Stimulated activated CD8-positive, alpha-beta memory T cell treated with anti-CD3 and anti-CD28 coated beads, Interleukin-15, amount 100 ng/mL, for 48 hours (primary cell): Measurements from ENCODE around the gene PDE3B.
"Not testable (repeated sequence)": the region's sequence is repeated elsewhere in the genome, so short reads cannot be mapped to it uniquely, and the experiment has no call there.

Experiments used
- DNase-seq, 2 donors: peaks; one replicate each; pipeline ENCODE4 v3.0.0-alpha.2; 2020; ENCODE audit warnings: low read depth in 2 of 2

The PDE3B gene

DNA sequence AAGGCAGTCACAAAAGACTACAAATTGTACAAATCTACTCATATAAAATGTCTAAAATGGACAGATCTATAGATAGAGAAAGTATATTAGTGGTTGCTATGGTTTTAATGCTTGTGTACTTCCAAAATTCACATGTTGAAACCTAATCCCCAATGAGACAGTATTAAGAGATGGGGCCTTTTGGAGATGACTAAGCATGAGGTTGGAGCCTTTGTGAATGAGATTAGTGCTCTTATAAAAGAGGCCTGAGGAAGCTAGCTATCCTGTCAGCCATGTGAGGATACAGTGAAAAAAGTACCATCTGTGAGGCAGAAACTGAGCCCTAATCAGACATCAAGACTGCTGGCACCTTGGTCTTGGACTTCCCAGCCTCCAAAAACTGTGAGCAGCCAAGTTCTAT is 165.9 kb downstream of the PDE3B start:
- DNase-seq: no peak

DNA sequence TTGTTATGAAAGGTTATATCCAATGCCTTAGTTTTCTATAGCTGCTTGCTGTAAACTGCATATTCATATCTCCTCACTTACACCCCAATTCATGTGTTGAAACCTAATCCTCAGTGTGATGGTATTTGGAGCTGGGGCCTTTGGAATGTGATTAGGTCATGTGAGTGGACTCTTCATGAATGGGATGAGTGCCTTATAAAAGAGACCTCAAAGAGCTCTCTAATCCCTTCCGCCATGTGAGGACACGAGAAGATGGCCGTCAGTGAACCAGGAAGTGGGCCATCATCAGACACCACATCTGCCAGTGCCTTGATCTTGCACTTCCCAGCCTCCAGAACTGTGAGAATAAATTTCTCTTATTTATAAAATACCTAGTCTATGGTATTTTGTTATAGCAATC is 169.2 kb downstream of the PDE3B start:
- DNase-seq: no peak

DNA sequence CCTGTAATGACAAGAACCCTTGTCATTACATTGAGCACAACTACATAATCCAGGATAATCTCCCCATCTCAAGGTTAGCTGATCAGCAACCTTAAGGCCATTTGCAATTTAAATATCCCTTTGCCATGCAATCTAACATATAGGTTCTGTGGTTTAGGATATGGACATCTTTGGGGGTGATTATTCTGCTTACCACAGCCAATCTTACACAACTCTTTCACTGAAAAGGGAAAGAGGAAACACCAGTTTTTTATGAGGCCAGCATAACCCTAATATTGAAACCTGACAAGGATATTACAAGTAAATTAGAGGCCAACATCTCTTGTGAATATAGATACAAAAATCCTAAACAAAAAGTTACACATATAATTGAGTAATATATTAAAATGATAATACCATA is 169.9 kb downstream of the PDE3B start:
- no peak for DNase-seq

DNA sequence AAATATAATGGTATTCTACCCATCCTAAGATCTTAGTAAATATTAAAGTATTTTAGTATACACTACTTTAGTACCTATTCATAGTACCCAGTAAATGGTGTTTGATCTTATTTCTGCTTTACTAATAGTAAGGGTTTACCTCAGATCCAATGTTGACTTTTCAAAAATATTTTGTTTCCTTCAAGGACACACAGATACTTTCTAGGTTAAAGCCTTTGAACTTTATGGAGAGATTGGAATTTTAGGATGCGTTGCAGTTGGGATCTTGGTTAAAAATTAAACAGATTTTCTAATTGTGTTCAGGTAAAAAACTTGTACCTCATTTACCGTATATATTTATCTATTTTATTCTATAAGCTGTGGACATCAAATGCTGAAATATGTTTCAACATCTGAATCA is 175.2 kb downstream of the PDE3B start:
- no peak for DNase-seq

DNA sequence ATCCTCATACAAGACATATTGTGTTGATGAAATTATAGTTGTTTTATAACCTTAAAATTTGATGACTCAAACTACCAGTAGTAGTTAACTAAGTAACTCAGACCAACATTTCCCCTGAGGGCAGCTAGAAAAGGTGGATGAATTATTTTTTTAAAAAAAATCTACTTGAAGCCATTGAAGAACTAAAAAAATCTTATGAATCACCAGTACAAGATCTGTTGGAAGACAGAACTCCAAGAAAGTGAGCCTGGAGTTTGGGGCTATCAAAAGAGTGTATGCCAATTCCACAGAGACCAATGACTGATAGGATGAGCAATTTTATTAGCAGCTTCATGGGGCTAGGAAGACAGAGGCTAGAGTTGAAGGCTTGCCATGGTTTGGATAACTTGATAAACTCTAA is 176.0 kb downstream of the PDE3B start:
- DNase-seq: no peak

DNA sequence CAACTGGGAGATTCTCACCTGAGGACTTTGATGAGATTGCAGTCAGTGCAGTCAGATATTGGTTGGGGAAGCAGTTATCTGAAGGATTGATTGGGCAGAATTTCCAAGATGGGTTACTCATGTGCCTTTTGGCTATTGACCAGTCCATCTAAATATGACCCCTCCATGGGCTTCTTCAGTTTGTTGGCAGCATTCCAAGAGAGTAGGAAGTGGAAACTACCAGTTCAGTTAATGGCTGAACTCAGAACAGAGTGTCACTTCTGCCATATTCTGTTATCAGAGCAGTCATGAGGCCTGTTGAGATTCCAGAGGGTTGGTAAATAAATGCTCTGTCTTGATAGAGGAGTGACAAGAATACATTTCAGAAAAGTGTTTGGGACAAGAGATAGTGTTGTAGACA is 177.4 kb downstream of the PDE3B start:
- DNase-seq: no peak

DNA sequence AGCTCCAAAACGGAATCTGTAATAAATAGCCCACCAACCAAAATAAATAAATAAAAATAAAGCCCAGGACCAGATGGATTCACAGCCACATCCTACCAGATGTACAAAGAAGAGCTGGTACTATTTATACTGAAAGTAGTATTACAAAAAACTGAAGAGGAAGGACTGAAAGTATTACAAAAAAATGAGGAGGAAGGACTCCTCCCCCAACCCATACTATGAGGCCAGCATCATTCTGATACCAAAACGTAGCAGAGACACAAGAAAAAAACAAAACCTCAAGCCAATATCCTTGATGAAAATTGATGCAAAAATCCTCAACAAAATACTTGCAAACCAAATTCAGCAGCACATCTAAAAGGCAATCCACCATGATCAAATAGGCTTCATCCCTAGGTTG is 183.0 kb downstream of the PDE3B start:
- DNase-seq: no peak

DNA sequence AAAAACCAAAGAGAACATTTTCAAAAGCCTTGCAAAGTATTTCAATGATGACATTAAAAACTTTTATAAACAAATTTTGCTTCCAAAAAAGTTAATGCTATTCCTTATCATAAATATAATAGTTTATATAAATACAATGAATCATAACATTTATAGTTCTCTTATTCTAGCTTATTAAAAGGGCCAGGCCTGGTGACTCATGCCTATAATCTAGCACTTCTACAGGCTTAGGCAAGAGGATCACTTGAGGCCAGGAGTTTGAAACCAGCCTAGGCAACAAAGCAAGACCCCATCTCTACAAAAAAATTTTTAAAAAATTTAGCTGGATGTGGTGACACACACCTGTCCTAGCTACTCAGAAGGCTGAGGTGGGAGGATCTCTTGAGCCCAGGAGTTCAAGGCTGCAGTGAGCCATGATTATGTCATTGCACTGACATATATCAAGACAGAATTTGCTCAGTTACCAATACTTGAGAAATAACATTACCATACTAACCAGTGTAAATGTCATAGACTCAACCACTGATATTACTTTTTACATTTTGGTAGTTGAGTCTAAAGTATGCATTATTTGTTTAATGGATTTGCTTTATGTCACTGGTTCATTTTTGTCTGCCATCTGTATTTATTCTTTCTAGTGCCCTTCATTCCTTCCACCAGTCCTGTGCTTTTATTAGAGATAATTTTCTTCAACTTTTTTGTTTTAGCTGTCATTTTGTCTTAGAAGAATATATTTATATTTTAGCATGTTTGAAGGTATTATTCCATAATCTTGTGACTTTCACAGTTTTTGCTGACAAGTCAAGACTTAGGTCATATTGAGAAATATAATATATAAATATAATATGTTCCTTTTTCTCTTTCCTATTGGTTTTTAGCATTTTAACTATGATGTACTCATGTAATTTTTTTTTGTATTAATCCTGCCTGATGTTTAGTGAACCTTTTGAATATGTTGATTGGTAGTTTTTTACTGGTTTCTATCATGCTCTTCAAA is 192.2 kb downstream of the PDE3B start:
- no peak for DNase-seq

DNA sequence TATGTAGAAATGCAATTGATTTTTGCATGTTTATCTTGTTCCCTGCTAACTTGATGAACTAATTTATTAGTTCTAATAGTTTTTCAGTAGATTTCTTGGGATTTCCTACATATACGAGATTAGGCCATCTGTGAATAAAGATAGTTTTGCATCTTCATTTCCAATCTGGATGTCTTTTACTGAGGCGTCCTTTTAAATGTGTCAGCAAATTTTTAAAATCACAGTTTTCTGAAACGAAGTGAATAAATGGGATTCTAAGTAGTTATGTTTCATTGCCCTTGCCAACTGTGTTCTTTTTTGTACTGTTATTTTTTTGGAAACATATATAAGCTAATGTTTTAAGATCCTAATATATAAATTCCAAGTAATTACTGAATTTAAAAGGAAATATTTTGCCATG is 198.4 kb downstream of the PDE3B start:
- no peak for DNase-seq

DNA sequence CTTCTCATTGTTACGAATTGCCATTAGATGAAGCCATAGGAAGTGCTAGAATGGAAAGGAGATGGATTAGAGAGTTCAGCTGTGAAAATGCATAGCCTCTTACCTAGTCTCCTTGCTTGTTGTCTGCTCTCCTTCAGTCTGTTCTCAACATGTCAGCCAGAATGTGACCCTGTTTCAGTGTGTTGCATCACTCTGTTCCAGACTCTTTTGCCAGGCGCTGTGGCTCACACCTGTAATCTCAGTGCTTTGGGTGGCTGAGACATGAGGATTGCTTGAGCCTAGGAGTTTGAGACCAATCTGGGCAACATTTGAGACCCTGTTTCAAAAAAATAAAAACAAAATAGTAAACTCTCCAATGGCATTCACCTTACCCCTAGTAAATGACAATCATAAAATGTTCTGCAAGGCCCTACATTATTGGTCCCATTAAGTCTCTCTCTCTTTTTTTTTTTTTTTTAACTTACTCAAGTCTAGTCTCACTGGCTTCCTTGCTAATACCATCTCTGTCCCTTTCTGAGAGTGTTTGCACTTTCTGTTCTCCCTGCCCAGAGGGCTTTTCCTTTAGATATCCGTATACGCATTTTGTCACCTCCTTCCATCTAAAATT is 209.1 kb downstream of the PDE3B start:
- no peak for DNase-seq

DNA sequence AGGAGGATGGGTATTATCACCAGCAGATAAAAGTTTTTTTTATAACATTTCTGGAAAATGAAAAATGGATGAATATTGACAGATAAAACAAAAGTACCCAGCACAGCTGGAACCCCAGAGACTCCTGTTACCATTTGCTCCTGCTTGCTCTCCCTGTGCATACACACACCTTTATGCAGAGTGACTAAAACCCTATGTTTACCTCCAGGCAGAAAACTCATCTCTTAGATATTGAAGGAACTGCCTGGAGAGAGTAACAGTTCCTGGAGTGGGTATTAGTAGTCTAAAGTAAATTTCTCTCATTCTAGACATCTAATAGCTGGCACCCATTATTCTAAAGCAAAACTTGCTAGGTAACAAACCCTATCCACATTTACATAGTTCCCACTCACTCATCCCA is 210.5 kb downstream of the PDE3B start:
- DNase-seq: no peak

DNA sequence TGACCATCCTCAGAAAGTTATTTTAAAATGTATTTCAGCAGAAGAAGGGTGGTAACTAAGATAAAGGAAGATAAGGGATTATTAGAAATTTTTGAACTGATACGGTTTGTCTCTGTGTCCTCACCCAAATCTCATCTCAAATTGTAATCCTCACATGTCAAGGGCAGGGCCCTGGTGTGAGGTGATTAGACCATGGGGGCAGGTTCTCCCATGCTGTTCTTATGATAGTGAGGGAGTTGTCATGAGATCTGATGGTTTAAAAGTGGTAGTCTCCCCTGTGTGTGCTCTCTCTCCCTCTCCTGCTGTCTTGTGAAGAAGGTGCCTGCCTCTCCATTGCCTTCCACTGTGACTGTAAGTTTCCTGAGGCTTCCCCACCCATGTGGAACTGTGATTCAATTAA is 212.3 kb downstream of the PDE3B start:
- DNase-seq: no peak

DNA sequence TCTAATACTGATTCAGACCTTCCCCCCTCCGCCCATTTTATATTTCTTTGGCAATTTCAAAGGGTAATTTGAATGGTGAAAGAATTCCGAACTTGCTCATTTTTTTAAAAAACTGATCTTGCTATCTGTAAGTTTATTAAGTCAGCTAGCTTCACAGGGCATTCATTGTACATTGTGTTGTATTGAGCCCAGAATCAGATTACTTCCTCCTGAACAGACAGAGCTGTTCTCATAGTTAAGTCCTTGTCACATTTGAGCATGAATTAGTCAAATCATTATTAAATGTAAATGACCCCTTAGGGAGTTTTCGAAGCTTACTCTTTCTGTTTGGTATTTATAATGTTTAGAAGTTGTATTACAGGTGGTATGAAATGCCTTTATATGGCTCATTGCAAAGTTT is 214.0 kb downstream of the PDE3B start:
- DNase-seq: no peak

DNA sequence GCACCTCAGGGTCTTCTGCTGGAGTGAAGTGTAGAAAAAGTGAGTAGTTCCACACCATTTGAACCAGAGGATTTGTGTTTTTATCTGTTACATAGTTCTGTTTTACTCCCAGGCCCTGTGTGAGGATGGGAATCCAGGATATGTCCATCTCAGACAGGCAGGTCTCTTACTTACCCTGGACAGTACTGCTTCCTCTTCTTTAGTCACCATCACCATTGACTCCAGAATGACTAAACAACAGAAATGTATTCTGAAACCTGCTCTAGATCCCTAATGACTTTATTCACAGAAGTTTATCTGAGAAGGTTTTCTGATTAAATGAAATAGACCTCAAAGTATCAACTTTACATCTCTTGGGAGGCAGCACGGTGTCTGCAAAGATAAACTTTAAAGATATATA is 214.8 kb downstream of the PDE3B start:
- no peak for DNase-seq

DNA sequence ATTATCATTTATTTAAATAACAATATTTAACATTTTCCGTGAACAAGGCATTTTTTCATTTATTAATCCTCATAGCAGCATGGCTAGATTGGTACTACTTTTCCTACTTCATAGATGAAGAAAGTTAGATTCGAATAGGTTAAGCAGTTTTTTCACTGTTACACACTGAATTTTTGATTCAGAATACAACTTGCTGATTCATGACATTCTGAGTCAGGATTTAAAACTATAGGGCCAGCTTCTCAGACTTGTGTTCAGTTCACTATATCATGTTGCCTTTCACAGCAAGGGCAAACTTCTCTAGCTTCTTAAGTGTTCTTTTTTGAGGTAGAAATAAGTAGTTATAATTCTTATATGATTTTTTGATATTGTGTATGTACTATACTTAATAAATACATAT is 216.9 kb downstream of the PDE3B start:
- DNase-seq: no peak

DNA sequence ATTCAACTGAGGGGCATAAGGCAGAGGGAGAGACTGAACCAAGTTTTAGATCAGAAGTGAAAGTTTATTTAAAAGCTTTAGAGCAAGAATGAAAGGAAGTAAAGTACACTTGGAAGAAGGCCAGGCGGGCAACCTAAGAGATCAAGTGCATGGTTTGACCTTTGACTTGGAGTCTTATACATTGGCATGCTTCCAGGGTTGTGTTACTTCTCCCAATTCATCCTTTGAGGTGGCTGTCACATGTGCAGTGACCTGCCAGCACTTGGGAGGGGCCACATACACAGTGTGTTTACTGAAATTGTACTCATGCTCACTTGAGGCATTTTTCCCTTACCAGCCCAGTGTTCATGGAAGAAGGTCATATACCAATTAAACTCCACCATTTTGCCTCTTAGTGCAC is 218.1 kb downstream of the PDE3B start:
- no peak for DNase-seq

DNA sequence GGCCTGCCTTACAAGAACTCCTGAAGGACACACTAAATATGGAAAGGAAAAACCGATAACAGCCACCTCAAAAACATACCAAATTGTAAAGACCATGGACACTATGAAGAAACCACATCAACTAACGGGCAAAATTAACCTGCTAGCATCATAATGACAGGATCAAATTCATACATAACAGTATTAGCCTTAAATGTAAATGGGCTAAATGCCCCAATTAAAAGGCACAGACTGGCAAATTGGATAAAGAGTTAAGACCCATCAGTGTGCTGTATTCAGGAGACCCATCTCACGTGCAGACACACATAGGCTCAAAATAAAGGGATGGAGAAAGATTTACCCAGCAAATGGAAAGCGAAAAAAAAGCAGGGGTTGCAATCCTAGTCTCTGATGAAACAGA is 220.2 kb downstream of the PDE3B start:
- DNase-seq: not testable (repeated sequence)

DNA sequence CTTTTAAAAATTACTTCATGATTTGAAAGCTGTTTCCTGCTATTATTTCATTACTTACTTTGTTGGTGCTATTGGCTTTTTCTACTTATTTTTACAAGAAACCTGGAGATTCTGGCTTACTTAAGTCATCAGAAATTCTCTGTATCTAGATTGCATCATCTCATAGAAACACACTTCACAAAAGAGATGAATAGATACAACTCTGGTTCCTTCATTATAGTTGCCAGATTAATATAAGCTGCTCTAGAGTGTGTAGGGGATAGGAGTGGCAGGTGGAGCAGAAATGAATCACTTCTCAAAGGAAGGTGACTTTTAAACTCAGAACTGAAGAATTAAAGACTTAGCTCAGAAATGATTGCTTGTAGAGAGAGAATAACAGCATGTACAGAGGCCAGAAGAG is 228.4 kb downstream of the PDE3B start:
- no peak for DNase-seq

DNA sequence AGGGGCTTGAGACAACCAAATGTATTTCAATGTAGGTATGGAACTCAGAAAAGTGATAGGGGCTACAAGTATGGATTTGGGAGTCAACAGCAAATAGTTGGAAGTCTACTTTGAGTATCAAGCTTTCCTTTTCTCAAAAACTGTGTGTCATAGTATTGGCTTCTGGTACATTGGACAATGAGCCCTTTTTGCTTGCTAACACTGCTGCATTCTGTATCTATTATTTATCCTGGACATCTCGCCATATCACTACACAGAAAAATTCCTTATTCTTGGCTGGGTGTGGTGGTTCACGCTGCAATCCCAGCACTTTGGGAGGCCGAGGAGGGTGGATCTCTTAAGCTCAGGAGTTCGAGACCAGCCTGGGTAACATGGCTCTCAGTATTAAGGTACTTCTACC is 230.0 kb downstream of the PDE3B start:
- DNase-seq: no peak

DNA sequence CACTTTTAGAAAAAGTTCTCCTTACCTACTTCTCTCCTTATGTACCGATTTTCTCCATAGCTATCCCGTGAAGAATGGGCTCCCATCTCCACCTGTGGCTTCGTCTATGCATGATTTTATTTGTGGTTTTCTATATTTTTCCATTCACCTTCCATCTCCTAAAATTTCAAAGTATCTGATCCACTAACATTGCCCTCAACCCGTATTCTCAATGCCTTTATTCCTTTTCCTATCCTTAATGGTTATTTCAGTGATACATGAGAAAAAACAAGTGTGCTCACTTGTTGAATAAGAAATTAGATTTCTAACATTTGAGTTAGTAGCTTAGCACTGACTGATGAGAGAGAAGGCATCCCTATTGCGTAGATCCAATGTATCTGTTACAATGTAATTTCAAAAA is 231.6 kb downstream of the PDE3B start:
- DNase-seq: no peak

DNA sequence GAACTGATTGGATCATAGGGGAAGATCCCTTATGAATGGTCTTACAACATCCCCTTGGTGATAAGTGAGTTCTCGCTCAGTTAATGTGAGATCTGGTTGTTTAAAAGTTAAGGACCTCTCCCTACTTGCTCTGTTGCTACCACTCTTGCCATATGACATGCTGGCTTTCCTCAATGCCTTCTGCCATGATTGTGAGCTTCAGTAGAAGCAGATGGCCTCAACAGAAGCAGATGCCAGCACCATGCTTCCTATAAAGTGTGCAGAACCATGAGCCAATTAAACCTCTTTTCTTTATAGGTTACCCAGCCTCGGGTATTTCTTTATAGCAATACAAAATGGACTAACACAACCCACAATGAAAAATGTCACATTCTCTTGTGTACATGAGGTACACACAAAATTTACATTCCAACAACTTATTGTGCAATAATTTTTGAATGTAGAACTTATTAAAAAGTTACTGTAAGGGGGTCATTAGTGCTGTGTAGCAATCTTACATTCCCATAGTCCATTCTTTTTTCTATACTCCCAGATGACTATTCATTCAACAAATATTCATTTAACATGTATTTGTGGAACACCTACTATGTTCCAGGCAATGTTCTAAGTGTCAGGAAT is 238.1 kb downstream of the PDE3B start:
- DNase-seq: no peak

DNA sequence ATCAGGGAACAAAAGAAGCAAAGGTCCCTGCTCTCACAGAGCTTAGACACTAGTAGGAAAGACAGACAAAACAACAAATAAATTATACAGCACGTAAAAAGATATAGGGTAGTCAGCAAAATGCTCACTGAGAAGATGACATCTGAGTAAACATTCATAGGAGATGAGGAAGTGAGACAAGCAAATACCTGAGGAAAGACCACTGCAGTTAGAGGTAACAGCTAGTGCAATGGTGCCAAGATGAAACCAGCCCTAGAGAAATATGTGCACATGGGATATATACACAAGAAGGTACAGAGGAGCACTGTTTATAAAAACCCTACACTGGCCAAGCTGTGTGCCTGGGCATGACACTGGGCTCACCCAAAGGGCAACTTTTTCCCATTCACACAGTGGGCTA is 238.6 kb downstream of the PDE3B start:
- DNase-seq: no peak

DNA sequence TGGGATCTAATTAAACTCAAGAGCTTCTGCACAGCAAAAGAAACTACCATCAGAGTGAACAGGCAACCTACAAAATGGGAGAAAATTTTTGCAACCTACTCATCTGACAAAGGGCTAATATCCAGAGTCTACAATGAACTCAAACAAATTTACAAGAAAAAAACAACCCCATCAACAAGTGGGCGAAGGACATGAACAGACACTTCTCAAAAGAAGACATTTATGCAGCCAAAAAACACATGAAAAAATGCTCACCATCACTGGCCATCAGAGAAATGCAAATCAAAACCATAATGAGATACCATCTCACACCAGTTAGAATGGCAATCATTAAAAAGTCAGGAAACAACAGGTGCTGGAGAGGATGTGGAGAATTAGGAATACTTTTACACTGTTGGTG is 240.1 kb downstream of the PDE3B start:
- not testable (repeated sequence) for DNase-seq
